HG03565 (cell line): ENCODE data around the gene CRYGS.
"Not testable (repeated sequence)": the region's sequence is repeated elsewhere in the genome, so short reads cannot be mapped to it uniquely, and the experiment has no call there.

Source experiments
- ATAC-seq: cut with Tn5 transposase; IDR thresholded peaks from one replicate; pipeline ENCODE4 v1.9.1; 2021; ENCODE audit warnings: mild to moderate bottlenecking, moderate library complexity; ENCODE audit not compliant: unreplicated experiment

The CRYGS gene

DNA sequence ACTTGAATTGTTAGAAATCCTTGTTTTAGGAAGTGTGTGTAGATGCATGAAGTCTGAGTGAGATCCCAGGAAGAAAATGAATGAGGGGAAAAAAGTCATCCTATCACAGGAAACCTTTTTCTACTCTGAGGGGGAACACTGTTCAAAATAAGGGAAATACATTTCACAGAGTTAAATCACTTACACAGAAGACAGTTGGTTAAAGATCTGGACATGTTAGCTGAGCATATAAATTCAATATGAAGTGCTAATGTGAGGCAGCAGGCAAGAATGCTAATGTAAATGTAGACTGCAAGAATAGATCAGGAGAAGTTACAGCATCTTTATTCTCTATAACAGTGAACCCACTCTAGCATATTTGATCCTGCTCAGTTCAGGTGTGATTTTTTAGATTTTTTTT, 20.4 kb upstream of the CRYGS start:
- ATAC-seq = no peak

GRCh38 chr3:186552408-186553031, 8.3 kb upstream of the CRYGS start:
- ATAC-seq = no peak

- ATAC-seq = no peak
Observed at GRCh38 chr3:186551387-186551786, 7.2 kb upstream of the CRYGS start.

DNA sequence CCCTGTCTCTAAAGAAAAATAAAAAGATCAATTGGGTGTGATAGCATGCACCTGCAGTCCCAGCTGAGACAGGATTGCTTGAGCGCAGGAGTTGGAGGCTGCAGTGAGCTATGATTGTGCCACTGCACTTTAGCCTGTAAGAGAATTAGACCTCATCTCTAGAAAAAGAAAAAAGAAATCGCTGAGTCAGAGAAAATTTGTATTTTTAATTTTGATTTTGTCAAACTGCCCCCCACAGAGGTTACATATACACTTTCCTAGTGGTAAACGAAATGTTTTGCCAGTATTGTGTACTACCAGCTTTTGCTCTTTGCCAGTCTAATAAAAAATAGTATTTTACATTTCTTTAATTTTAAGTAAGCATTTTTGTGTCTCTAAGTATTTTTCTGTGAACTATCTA, 5.3 kb upstream of the CRYGS start:
- no peak for ATAC-seq

GRCh38 chr3:186540835-186541226, 3.3 kb downstream of the CRYGS start:
- no peak for ATAC-seq

GRCh38 chr3:186540221-186540834, 3.9 kb downstream of the CRYGS start:
- ATAC-seq = peak; percentile 43

DNA sequence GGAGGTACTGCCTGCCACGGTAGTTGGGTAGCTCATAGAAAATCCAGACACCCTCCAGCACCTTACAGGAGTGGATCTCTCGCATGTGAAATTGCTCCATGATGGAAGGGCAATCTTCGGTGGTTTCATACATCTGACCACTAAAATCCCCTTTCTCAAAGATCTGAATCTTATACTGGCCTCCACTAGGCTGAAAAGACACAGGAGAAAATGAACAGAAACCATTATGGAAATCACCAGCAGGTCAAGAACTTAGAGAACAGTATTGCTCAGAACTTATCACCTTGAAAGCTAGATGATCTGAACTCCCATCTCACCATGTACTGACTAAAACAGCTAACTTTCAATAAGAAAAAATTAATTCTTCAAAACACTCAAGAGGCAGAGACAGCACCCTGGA, 5.4 kb downstream of the CRYGS start:
- no peak for ATAC-seq

DNA sequence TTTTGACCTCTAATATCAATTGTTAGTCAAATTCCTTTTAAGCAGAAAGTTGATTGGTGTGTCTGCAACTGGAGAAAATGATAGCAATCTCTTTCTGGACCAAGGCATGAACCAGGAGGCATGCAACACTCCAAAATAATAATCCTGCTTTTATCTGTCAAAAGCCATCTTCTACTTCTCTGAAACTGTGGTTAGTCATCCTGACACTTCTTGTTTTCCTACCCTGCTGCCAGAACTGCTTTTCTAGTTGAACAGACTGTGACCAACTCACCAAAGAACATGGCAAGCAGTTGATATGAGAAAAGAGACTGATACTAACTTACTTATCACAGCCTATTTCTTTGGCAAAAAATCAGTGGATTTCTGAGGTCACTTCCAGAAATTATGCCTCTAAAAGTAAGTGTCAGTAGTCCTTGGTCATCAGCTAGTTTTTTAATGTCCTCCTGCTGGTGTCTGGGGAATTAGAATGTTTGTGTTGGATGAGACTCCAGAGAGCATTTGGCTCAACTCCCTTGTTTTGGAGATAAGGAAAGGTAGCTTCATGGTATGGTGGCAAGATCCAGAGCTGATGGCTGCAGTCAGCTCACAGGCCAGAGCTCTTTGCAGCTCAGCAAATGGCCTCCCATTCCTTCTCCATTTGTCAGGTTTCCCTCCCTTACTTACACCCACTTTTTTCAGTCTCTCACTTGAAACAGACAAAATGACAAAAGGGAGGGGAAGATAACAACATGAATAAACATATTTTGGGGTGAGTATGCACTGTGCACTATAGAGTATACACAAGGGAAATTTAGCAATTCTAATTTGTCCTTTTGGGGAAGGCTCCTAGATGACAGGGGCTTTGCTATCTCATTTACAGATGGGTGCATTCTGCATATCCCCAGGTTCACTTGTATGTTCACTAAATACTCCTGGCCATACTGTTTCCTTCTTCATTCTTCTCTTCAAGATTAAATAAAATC, 7.0 kb downstream of the CRYGS start:
- ATAC-seq = no peak

DNA sequence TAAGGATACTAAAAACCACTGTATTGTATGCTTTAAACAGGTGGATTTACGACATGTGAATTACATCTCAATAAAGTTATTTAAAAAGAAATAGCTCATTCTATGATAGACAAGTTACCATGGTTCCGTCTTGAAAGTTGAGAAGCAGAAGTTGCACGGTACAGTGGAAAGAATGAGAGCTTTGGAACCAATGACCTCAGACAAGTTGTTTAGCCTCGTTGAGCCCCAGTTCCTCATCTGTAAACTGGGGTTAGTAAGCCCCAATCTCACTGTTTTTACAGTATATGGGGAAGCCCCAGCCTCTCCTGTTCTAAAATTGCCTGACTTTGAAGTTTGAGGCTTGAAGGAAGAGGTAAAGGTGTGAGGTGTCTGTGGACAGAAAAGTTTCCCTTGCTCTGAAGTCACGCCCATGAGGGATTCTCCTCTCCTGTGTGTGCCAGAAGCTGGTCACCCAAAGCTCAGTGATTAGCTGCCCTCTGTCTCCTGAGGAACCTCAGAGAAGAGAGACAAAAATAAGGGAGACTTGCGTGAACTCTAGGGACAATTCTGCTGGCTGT, 10.0 kb downstream of the CRYGS start:
- ATAC-seq = peak; percentile 82

DNA sequence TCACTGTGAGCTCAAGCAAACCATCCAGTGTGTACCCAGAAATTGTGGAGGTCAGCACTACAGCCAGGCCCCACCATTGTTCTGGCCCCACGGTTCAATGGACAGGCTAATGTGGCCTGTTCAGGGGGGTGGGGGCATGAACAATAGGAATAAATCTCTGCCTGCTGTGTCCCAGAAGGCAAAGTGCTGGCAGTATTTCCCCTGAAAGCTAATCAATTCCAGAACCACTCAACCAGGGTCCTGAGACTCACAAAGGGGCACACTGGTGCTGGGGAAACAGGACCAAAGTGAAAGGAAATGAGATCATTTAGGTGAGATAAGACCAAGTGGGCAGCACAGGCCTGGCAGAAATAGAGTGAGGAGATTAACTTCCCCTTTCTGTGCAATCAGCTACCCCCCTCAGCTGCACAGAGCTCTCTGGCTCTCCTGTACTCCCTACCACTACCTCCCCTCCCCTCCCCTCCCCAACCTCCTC, 11.5 kb downstream of the CRYGS start:
- peak; percentile 32 for ATAC-seq

- not testable (repeated sequence) for ATAC-seq
Observed at GRCh38 chr3:186531694-186532093, 12.5 kb downstream of the CRYGS start.

DNA sequence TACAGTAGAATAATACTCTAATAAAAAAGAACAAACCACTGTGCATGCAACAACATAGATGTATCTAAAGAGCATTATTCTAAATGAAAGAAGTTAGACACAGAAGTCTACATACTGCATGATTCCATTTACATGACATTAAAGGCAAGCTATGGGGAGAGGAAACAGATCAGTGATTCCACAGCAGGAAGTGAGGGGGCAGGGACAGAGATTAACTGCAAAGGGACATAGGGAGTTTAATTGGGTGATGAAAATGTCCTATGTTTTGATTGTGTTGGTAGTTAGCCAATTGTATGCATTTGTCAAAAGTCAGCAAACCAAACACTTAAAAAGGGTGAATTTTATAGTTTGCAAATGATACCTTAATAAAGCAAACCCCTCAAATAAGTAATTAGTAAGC, 13.8 kb downstream of the CRYGS start:
- no peak for ATAC-seq

- no peak for ATAC-seq
Observed at GRCh38 chr3:186529201-186529999, 14.8 kb downstream of the CRYGS start.

DNA sequence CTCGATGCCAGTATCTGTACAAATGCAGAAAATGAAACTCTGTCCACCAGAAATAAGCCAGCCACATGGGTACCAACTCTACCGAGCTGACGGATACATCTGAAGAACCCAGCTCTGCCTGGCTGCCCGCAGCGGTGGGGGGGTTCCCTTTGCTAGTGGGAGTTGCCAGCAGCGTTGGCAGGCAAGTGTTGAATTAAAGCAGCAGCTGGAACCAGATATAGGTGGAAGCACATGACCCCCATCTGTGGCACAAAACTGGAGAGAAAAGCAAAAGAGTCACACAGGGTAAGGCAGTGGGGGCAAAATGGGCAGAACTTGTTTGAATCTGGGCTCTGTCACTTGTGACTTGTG, 17.9 kb downstream of the CRYGS start:
- ATAC-seq = no peak

DNA sequence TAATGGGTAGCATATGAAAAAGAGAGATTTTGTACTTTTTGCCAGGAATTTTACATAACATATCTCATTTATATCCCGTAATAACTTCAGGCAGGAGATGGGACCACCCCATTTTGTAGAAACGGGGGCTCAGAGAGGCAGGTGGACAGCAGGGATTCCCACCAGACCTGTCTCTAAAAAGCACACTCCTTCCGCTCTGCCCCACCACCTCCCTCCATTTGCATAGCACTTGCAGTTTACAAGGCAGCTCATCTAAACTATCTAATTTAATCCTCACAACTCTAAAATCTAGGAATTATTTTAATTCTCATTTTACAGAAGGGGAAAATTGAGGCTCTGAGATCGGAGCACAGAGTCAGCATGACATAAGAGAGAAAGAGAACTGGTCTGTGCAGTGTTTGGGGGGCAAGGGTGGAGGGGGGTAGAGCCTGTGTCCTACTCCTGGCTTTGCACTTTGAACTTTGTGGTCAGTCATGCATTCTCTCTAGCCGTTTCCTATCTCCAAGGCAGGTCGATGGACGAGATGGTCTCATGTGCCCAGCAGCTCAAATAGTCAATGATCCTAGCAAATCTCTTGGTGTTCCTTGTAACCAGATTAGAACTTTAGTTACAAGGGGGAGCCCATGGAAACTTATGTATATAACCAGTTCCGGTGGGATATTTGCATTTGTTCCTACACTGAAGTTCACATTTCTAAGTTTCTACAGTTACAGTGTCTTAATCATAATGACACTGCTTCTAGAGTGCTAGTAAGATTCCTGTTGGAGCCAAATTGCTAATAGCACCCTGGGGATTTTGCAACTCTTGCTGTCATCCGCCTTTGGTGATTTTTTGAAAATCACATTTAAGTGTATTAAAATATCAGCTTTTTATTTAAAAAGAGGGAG, 18.6 kb downstream of the CRYGS start:
- no peak for ATAC-seq

DNA sequence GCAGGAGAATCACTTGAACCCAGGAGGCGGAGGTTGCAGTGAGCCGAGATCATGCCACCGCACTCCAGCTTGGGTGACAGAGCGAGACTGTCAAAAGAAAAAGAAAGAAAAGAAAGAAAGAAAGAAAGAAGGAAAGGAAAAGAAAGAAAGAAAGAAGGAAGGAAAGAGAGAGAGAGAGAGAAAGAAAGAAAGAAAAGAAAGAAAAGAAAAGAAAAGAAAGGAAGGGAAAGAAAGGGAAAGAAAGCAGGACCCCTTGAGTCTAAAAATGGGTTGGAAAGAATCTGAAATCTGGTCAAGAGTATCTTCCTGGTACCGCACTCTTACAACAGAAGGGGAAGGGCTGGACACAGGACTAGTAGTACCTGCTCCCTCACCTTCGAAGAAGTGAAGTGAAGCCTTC, 19.6 kb downstream of the CRYGS start:
- ATAC-seq = no peak

- ATAC-seq = no peak
Observed at GRCh38 chr3:186523434-186523833, 20.7 kb downstream of the CRYGS start.

DNA sequence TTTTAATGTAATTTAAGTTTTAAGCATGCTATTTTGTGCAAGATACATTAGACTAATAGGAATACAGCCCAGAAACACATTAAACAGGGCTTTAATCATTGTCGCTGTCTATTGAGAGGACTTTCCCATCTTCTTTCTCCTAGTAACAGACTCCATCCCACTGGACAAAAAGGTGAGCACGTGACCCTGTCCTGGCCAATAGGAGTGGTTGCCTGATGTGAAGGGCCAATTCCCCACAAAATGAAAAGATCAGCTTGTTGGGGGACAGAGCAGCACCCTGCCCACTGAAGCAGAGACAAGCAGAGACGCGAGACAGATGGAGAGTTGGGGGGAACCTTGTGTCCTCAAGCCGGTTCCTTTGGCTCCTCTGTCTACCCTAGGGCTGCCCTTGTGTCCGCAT, 21.2 kb downstream of the CRYGS start:
- no peak for ATAC-seq

- ATAC-seq = peak; percentile 56
Observed at GRCh38 chr3:186520957-186521842, 23.0 kb downstream of the CRYGS start.
